Brain microvascular endothelial cell (primary cell): Measurements from ENCODE around the gene SCN9A.
A peak's percentile ranks its signal among the peaks of the same experiment; 100 is the strongest.
"Not testable (repeated sequence)": the region's sequence is repeated elsewhere in the genome, so short reads cannot be mapped to it uniquely, and the experiment has no call there.

Experiments used
- DNase-seq: peaks from one replicate; pipeline ENCODE4 v3.0.0-alpha.2; 2020
- H3K27ac ChIP-seq: fragments of 250-450 bp; sonication (Bioruptor Pico); 2 replicates; pipeline ENCODE4 v1.5.1; 2020; ENCODE audit warnings: mild to moderate bottlenecking, moderate library complexity
- H3K27me3 ChIP-seq: fragments of 250-450 bp; sonication (Bioruptor Pico); replicated peaks from 2 replicates; pipeline ENCODE4 v1.5.1; 2020; ENCODE audit warnings: mild to moderate bottlenecking
- H3K36me3 ChIP-seq: fragments of 250-450 bp; sonication (Bioruptor Pico); replicated peaks from 2 replicates; pipeline ENCODE4 v1.5.1; 2020; ENCODE audit warnings: mild to moderate bottlenecking
- H3K4me3 ChIP-seq: 2 replicates; pipeline ENCODE4 v1.5.1; 2011; ENCODE audit warnings: low read depth, mild to moderate bottlenecking, control low read depth, low read length, moderate library complexity
- in situ Hi-C: cut with HindIII; loops from 2 replicates; pipeline ENCODE4 v1.10.0; 2017; ENCODE audit warnings: low sequenced_read_pairs, low pct_ligation_motif_present
- TF ChIP-seq, protein P1 (sequence below): IDR thresholded peaks from 2 replicates; pipeline ENCODE4 v1.5.1; 2011; ENCODE audit warnings: low read depth, mild to moderate bottlenecking, moderate library complexity, low read length, control low read depth, inconsistent platforms; ENCODE audit errors: missing control alignments

The SCN9A gene

GRCh38 chr2:166413255-166413654, 37.5 kb upstream of the SCN9A start:
- H3K27ac ChIP-seq: peak overlapping the region; percentile 82
- H3K27me3 ChIP-seq: no peaks in the 10 kb centered on the region
- no peaks in the 10 kb centered on the region for H3K36me3 ChIP-seq
- DNase-seq: no peak
- TF ChIP-seq, protein P1, sequence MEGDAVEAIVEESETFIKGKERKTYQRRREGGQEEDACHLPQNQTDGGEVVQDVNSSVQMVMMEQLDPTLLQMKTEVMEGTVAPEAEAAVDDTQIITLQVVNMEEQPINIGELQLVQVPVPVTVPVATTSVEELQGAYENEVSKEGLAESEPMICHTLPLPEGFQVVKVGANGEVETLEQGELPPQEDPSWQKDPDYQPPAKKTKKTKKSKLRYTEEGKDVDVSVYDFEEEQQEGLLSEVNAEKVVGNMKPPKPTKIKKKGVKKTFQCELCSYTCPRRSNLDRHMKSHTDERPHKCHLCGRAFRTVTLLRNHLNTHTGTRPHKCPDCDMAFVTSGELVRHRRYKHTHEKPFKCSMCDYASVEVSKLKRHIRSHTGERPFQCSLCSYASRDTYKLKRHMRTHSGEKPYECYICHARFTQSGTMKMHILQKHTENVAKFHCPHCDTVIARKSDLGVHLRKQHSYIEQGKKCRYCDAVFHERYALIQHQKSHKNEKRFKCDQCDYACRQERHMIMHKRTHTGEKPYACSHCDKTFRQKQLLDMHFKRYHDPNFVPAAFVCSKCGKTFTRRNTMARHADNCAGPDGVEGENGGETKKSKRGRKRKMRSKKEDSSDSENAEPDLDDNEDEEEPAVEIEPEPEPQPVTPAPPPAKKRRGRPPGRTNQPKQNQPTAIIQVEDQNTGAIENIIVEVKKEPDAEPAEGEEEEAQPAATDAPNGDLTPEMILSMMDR: no peak
- in situ Hi-C loops: no loop called here
- no peak overlapping the region for H3K4me3 ChIP-seq

DNA sequence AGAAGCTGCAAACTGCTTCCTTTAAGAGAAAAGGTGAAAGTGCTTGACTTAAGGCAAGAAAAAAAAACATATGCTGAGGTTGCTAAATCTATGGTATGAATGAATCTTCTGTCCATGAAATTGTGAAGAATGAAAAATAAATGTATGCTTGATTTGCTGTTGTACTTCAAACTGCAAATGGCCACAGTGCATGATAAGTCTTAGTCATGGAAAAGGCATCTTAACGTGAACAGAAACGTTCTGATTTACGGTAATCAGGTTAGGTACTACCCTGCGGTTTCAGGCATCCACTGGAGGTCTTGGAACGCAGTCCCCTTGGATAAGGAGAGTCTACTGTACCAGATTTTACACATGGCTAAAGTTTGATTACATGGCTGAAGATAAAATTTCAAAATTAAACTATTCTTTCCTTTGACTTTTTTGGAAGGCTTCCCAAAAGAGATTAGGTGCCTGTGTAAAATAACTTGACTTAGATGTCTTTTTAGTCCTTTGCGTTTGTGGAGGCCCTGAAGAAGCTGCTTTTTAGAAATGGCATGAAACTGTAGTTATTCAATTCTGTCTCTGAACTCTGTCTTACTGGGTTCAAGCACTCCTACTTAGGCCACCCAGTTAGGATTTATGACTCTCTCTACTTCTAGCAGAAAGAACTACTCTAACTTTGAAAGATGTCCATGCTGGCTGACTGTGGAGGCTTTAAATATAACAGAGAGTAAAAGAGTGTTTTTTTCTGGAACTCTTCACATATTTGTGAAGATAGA, 35.9 kb upstream of the SCN9A start:
- Histone ChIP-seq H3K27ac (peak overlapping the region; percentile 82), H3K27me3 (no peaks in the 10 kb centered on the region), H3K36me3 (no peaks in the 10 kb centered on the region), H3K4me3 (no peak overlapping the region)
- DNase-seq: peak; percentile 62
- TF ChIP-seq, protein P1: no peak
- in situ Hi-C loops: no loop called here

DNA sequence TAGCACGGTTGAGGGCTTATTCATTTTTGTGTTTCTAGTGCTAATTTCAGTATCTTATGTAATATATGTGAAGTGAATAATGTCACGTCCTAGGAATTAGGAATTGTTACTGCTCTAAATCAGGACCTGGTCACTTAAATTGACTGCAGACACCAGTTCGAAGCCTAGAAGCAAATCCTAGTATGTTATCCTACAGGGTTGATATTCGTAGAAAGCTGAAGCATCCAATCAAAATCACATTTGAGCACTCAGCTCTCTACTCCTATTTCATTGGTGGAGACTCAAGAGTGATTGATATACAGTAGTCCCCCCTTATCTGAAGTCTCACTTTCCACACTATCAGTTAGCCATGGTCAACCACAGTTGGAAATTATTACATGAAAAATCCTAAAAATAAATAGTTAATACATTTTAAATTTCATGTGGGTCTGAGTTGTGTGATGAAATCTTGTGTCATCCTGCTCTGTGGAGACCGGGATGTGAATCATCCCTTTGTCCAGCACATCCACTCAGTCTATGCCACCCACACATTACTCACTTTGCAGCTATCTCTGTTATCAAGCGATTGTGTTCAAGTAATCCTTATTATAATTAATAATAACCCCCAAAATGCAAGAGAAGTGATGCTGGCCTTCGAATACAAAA, 35.2 kb upstream of the SCN9A start:
- H3K27me3 ChIP-seq: no peaks in the 10 kb centered on the region
- peak overlapping the region; percentile 82 for H3K27ac ChIP-seq
- TF ChIP-seq, protein P1: no peak
- peak; percentile 96 for DNase-seq
- H3K36me3 ChIP-seq: no peaks in the 10 kb centered on the region
- H3K4me3 ChIP-seq: no peak overlapping the region
- in situ Hi-C loops: no loop called here

DNA sequence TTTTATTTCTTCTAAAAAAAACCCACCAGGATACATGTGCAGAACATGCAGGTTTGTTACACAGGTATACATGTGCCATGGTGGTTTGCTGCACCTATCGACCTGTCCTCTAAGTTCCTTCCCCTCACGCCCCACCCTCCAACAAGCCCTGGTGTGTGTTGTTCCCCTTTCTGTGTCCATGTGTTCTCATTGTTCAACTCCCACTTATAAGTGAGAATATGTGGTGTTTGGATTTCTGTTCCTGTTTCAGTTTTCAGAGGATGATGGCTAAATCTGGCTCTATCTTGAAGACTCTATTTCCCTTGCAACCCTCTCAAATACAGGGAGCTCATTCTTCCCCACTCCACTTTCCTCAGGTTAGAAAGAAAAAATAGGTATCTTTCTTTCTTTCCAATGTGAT, 32.0 kb upstream of the SCN9A start:
- H3K27me3 ChIP-seq, H3K4me3 ChIP-seq, H3K27ac ChIP-seq, DNase-seq, in situ Hi-C loops, H3K36me3 ChIP-seq: not testable (repeated sequence)

- DNase-seq: no peak
- H3K27me3 ChIP-seq: no peaks in the 10 kb centered on the region
- TF ChIP-seq, protein P1: no peak
- H3K27ac ChIP-seq: no peak overlapping the region
- in situ Hi-C loops: no loop called here
- H3K36me3 ChIP-seq: no peaks in the 10 kb centered on the region
- H3K4me3 ChIP-seq: no peak overlapping the region
These were observed 30.6 kb upstream of the SCN9A start for GRCh38 chr2:166406374-166406773.

GRCh38 chr2:166405569-166405926, 29.8 kb upstream of the SCN9A start:
- Histone ChIP-seq H3K27me3 (no peaks in the 10 kb centered on the region), H3K4me3 (no peak overlapping the region), H3K36me3 (no peaks in the 10 kb centered on the region), H3K27ac (no peak overlapping the region)
- in situ Hi-C loops: no loop called here
- no peak for DNase-seq
- TF ChIP-seq, protein P1: no peak
